HL-60 (cell line): ENCODE measurements around the gene CD14.

ENCODE experiments used
- GABPA ChIP-seq: IDR thresholded peaks from 2 replicates; pipeline ENCODE4 v1.6.1; 2012; ENCODE audit warnings: low read depth
- POLR2AphosphoS5 ChIP-seq: IDR thresholded peaks from 2 replicates; pipeline ENCODE4 v1.6.1; 2012; ENCODE audit warnings: low read depth
- SPI1 ChIP-seq: IDR thresholded peaks from 2 replicates; pipeline ENCODE4 v1.6.1; 2012; ENCODE audit warnings: low read depth, mild to moderate bottlenecking, borderline replicate concordance
- TF ChIP-seq, protein P1 (sequence below): IDR thresholded peaks from one replicate; pipeline ENCODE4 v1.5.1; 2011; ENCODE audit warnings: low read length, control low read depth, inconsistent platforms; ENCODE audit not compliant: insufficient read depth
- TF ChIP-seq, protein P2 (sequence below): IDR thresholded peaks from 2 replicates; pipeline ENCODE4 v1.6.1; 2012; ENCODE audit warnings: low read depth; ENCODE audit not compliant: insufficient replicate concordance

DNA sequence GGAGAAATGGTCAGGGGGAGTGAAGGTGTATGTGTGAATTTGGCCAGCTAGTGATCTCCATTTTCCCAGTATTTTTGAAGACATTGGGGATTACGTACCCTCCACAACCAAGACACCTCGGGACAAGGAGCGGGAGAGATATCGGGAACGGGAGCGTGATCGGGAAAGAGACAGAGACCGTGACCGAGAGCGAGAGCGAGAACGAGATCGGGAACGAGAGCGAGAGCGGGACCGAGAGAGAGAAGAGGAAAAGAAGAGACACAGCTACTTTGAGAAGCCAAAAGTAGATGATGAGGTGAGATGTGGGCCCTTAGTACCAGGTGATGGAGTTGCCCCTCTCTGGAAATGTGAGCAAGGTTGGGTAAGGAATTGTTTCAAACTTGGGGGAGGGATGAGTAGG lies 25.9 kb upstream of the CD14 start:
- TF ChIP-seq, protein P1, sequence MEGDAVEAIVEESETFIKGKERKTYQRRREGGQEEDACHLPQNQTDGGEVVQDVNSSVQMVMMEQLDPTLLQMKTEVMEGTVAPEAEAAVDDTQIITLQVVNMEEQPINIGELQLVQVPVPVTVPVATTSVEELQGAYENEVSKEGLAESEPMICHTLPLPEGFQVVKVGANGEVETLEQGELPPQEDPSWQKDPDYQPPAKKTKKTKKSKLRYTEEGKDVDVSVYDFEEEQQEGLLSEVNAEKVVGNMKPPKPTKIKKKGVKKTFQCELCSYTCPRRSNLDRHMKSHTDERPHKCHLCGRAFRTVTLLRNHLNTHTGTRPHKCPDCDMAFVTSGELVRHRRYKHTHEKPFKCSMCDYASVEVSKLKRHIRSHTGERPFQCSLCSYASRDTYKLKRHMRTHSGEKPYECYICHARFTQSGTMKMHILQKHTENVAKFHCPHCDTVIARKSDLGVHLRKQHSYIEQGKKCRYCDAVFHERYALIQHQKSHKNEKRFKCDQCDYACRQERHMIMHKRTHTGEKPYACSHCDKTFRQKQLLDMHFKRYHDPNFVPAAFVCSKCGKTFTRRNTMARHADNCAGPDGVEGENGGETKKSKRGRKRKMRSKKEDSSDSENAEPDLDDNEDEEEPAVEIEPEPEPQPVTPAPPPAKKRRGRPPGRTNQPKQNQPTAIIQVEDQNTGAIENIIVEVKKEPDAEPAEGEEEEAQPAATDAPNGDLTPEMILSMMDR: no peak
- TF ChIP-seq POLR2AphosphoS5: no peak
- no peak for TF ChIP-seq GABPA
- no peak for TF ChIP-seq SPI1
- TF ChIP-seq, protein P2, sequence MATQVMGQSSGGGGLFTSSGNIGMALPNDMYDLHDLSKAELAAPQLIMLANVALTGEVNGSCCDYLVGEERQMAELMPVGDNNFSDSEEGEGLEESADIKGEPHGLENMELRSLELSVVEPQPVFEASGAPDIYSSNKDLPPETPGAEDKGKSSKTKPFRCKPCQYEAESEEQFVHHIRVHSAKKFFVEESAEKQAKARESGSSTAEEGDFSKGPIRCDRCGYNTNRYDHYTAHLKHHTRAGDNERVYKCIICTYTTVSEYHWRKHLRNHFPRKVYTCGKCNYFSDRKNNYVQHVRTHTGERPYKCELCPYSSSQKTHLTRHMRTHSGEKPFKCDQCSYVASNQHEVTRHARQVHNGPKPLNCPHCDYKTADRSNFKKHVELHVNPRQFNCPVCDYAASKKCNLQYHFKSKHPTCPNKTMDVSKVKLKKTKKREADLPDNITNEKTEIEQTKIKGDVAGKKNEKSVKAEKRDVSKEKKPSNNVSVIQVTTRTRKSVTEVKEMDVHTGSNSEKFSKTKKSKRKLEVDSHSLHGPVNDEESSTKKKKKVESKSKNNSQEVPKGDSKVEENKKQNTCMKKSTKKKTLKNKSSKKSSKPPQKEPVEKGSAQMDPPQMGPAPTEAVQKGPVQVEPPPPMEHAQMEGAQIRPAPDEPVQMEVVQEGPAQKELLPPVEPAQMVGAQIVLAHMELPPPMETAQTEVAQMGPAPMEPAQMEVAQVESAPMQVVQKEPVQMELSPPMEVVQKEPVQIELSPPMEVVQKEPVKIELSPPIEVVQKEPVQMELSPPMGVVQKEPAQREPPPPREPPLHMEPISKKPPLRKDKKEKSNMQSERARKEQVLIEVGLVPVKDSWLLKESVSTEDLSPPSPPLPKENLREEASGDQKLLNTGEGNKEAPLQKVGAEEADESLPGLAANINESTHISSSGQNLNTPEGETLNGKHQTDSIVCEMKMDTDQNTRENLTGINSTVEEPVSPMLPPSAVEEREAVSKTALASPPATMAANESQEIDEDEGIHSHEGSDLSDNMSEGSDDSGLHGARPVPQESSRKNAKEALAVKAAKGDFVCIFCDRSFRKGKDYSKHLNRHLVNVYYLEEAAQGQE: no peak
